ENCODE measurements around the gene GMCL2. TPM values are rescaled to one million over a fixed set of nuclear protein-coding genes. Genes with fewer than 3 reads are reported as not detected.
A peak's percentile ranks its signal among the peaks of the same experiment; 100 is the strongest.

GMCL2 gene
- total RNA-seq, 1 donor from 2014 or later = not detected

DNA sequence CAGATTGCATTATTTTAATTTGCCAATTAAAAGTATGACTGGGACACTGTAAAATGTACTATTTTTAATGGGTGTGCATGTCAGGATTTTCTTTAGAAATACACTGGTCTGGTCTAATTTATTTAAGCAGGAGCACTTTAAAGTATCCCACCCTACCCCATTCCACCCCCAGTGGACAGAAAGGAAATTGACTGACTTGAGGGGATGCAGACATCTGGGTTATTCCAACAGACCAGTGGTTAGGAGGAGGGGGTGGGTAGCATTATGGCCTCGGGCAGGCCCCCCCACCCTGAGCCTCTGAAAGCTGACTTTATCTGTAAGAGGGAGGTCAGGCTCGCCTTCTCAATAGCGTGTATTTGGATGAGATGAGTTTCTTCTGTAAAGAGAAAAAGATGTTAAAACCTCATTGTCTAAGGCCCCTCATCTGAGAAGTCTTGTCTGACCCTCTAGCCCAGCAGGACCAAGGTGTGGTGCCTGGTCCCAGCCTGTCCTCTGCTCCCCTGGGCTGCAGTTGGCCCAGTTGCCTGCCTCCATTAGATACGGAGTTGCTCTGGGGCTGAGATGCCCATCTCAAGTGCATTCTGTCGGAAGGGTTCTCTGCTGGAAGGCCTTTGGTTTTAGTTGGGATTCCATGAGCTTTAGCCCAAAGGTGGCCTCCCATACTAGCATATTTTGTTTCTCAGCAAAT is 21.5 kb upstream of the GMCL2 start:
- peaks cover 26% of the 10 kb centered on the region for H3K4me1 Mint-ChIP-seq (ENCODE audit: unreplicated experiment)
- no peak for DNase-seq (ENCODE audit: extremely low spot score, unreplicated experiment)
- peak overlapping the region; percentile 70 for H3K27ac Mint-ChIP-seq
- H3K36me3 Mint-ChIP-seq = peaks cover 35% of the 10 kb centered on the region
- no peaks in the 10 kb centered on the region for H3K9me3 Mint-ChIP-seq
- H3K27me3 Mint-ChIP-seq = peaks cover 3% of the 10 kb centered on the region
- TF ChIP-seq, protein P1, sequence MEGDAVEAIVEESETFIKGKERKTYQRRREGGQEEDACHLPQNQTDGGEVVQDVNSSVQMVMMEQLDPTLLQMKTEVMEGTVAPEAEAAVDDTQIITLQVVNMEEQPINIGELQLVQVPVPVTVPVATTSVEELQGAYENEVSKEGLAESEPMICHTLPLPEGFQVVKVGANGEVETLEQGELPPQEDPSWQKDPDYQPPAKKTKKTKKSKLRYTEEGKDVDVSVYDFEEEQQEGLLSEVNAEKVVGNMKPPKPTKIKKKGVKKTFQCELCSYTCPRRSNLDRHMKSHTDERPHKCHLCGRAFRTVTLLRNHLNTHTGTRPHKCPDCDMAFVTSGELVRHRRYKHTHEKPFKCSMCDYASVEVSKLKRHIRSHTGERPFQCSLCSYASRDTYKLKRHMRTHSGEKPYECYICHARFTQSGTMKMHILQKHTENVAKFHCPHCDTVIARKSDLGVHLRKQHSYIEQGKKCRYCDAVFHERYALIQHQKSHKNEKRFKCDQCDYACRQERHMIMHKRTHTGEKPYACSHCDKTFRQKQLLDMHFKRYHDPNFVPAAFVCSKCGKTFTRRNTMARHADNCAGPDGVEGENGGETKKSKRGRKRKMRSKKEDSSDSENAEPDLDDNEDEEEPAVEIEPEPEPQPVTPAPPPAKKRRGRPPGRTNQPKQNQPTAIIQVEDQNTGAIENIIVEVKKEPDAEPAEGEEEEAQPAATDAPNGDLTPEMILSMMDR (conservative IDR thresholded peaks at IDR 0.05) = peak; percentile 64
- H3K4me3 Mint-ChIP-seq = peak overlapping the region; percentile 41

DNA sequence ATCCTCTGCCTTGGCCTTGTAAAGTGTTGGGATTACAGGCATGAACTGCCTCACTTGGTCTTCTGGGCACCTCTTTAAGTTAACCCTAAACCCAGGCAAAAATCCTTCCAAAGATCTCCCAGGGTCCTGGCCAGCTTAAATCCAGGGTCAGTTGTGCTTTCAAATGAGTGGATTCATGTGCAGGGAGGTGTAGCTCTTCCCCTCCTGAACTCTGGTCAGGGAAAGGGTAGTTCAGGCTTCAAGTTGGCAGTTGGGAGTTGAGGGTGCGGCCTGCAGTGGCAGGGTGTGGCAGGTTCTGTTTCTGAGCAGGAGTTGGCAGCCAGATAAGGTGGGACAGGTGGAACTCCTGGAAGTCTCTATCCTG is 20.7 kb upstream of the GMCL2 start:
- Mint-ChIP-seq H3K27ac (peak overlapping the region; percentile 70), H3K4me1 (ENCODE audit: unreplicated experiment) (peaks cover 26% of the 10 kb centered on the region), H3K27me3 (peaks cover 3% of the 10 kb centered on the region), H3K36me3 (peaks cover 32% of the 10 kb centered on the region), H3K4me3 (peak overlapping the region; percentile 87), H3K9me3 (no peaks in the 10 kb centered on the region)
- no peak for DNase-seq (ENCODE audit: extremely low spot score, unreplicated experiment)
- TF ChIP-seq, protein P1 (conservative IDR thresholded peaks at IDR 0.05) = no peak

DNA sequence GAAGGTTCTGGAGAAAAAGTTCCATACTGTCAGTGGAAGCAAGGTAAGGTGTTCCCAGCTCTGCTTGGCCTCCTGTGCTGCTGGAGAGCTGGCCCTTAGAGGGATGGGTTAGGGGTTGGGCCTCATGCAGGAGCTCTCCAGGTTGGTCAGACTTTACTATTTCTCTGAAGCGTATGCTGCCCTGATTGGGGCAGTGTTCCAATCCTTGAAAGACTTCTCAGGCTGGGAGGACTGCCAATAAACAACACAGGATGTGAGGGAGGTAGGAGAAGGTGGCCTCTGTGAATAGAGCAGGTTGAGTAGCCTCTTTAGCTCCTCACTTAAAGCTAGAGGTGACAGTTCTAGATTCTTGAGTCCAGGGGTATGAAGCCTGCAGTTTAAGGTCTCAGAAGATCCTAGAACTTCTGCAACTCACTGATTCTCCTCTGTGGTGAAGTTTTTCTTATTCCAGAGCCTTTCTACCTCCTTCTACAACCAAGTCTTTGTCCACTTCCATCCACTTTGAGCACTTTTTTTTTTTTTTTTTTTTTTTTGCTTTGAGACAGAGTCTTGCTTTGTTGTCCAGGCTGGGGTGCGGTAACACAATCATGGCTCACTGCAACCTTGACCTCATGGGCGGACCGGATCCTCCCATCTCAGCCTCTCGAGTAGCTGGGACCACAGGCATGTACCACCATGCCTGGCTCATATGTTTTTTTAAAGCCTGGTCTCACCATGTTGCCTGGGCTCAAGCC is 20.2 kb upstream of the GMCL2 start:
- H3K4me3 Mint-ChIP-seq = peak overlapping the region; percentile 87
- peaks cover 3% of the 10 kb centered on the region for H3K27me3 Mint-ChIP-seq
- peak overlapping the region; percentile 70 for H3K27ac Mint-ChIP-seq
- peaks cover 32% of the 10 kb centered on the region for H3K36me3 Mint-ChIP-seq
- DNase-seq (ENCODE audit: extremely low spot score, unreplicated experiment) = no peak
- TF ChIP-seq, protein P1 (conservative IDR thresholded peaks at IDR 0.05) = no peak
- peaks cover 26% of the 10 kb centered on the region for H3K4me1 Mint-ChIP-seq (ENCODE audit: unreplicated experiment)
- no peaks in the 10 kb centered on the region for H3K9me3 Mint-ChIP-seq

- H3K9me3 Mint-ChIP-seq = no peaks in the 10 kb centered on the region
- no peak for DNase-seq (ENCODE audit: extremely low spot score, unreplicated experiment)
- peaks cover 26% of the 10 kb centered on the region for H3K4me1 Mint-ChIP-seq (ENCODE audit: unreplicated experiment)
- TF ChIP-seq, protein P1 (conservative IDR thresholded peaks at IDR 0.05) = no peak
- H3K4me3 Mint-ChIP-seq = peak overlapping the region; percentile 87
- peaks cover 32% of the 10 kb centered on the region for H3K36me3 Mint-ChIP-seq
- peaks cover 3% of the 10 kb centered on the region for H3K27me3 Mint-ChIP-seq
- peak overlapping the region; percentile 55 for H3K27ac Mint-ChIP-seq
Measured at GRCh38 chr5:178206166-178207101, 19.3 kb upstream of the GMCL2 start.

DNA sequence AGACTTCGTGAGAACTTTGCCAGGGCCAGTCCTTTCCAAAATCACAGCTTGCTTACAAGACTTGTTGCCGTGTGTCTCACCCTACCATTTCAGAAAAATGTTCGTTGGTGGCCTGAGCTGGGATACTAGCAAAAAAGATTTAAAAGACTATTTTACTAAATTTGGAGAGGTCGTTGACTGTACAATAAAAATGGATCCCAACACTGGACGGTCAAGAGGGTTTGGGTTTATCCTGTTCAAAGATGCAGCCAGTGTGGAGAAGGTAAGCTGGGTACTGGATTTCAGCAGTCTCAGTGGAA is 18.5 kb upstream of the GMCL2 start:
- H3K9me3 Mint-ChIP-seq = no peaks in the 10 kb centered on the region
- peak overlapping the region; percentile 55 for H3K27ac Mint-ChIP-seq
- peaks cover 3% of the 10 kb centered on the region for H3K27me3 Mint-ChIP-seq
- peaks cover 32% of the 10 kb centered on the region for H3K36me3 Mint-ChIP-seq
- TF ChIP-seq, protein P1 (conservative IDR thresholded peaks at IDR 0.05) = no peak
- H3K4me3 Mint-ChIP-seq = peak overlapping the region; percentile 87
- no peak for DNase-seq (ENCODE audit: extremely low spot score, unreplicated experiment)
- H3K4me1 Mint-ChIP-seq (ENCODE audit: unreplicated experiment) = peaks cover 26% of the 10 kb centered on the region
